Neural progenitor cell (in vitro differentiated cells): Measurements from ENCODE around the gene UBE2G2. TPM values are rescaled to one million over a fixed set of nuclear protein-coding genes. Genes with fewer than 3 reads are reported as not detected.

Experiments used
- DNase-seq: peaks from one replicate; pipeline ENCODE4 v3.0.0-alpha.2; 2016; ENCODE audit warnings: low spot score
- H2AFZ ChIP-seq: fragments of 200-600 bp; sonication (generic); replicated peaks from 2 replicates; pipeline ENCODE4 v1.6.1; 2016; ENCODE audit warnings: antibody characterized with exemption
- H3F3A ChIP-seq: fragments of 200-600 bp; sonication (generic); 2 replicates; pipeline ENCODE4 v1.6.1; 2016; ENCODE audit warnings: antibody characterized with exemption, low read depth
- H3K27ac ChIP-seq: fragments of 200-600 bp; sonication (generic); 2 replicates; pipeline ENCODE4 v1.5.1; 2016; ENCODE audit warnings: mild to moderate bottlenecking
- H3K27me3 ChIP-seq: fragments of 200-600 bp; sonication (generic); 2 replicates; pipeline ENCODE4 v1.6.1; 2016; ENCODE audit warnings: mild to moderate bottlenecking, moderate library complexity
- H3K36me3 ChIP-seq: fragments of 200-600 bp; sonication (generic); 2 replicates; pipeline ENCODE4 v1.5.1; 2016
- H3K4me1 ChIP-seq: fragments of 200-600 bp; sonication (generic); 2 replicates; pipeline ENCODE4 v1.6.1; 2016; ENCODE audit warnings: mixed run types
- H3K4me2 ChIP-seq: fragments of 200-600 bp; sonication (generic); 2 replicates; pipeline ENCODE4 v1.6.1; 2016
- H3K4me3 ChIP-seq: fragments of 200-600 bp; sonication (generic); 2 replicates; pipeline ENCODE4 v1.5.1; 2016
- H3K79me2 ChIP-seq: fragments of 200-600 bp; sonication (generic); 2 replicates; pipeline ENCODE4 v1.6.1; 2016; ENCODE audit warnings: low read depth
- H3K9ac ChIP-seq: fragments of 200-600 bp; sonication (generic); 2 replicates; pipeline ENCODE4 v1.6.1; 2016
- H3K9me3 ChIP-seq: fragments of 200-600 bp; sonication (generic); 2 replicates; pipeline ENCODE4 v1.5.1; 2016; ENCODE audit warnings: low read depth
- H4K20me1 ChIP-seq: fragments of 200-600 bp; sonication (generic); 2 replicates; pipeline ENCODE4 v1.6.1; 2016; ENCODE audit warnings: low read depth
- H3K27ac Mint-ChIP-seq: 3 replicates; pipeline ENCODE4 v1.8.0; 2021; ENCODE audit warnings: mixed read lengths
- H3K27me3 Mint-ChIP-seq: 2 replicates; pipeline ENCODE4 v1.8.0; 2022; ENCODE audit warnings: low read depth, mild to moderate bottlenecking, inconsistent platforms, moderate library complexity, mixed read lengths; ENCODE audit not compliant: insufficient read depth
- H3K36me3 Mint-ChIP-seq: 3 replicates; pipeline ENCODE4 v1.8.0; 2021; ENCODE audit warnings: mixed read lengths
- H3K4me1 Mint-ChIP-seq: 3 replicates; pipeline ENCODE4 v1.8.0; 2021; ENCODE audit warnings: mixed read lengths
- H3K4me3 Mint-ChIP-seq: 3 replicates; pipeline ENCODE4 v1.8.0; 2021; ENCODE audit warnings: mild to moderate bottlenecking, moderate library complexity, mixed read lengths
- H3K9me3 Mint-ChIP-seq: 3 replicates; pipeline ENCODE4 v1.8.0; 2020; ENCODE audit warnings: mixed read lengths
- EZH2 ChIP-seq: fragments of 200-600 bp; sonication (generic); IDR thresholded peaks from 2 replicates; pipeline ENCODE4 v1.6.1; 2017; ENCODE audit warnings: antibody characterized with exemption, mild to moderate bottlenecking, moderate library complexity
- EZH2phosphoT487 ChIP-seq: fragments of 200-600 bp; sonication (generic); IDR thresholded peaks from 2 replicates; pipeline ENCODE4 v1.6.1; 2017; ENCODE audit warnings: antibody characterized with exemption
- total RNA-seq: library from RNA; depleted of rRNA; stranded (reverse); fragments of >200 nt; gene quantifications from 2 replicates; pipeline ENCODE4 v1.2.3, GENCODE V29; 2015; ENCODE audit warnings: low replicate concordance
- TF ChIP-seq, protein P1 (sequence below): fragments of 200-600 bp; sonication (generic); IDR thresholded peaks from 2 replicates; pipeline ENCODE4 v1.5.1; 2017; ENCODE audit warnings: antibody characterized with exemption, mild to moderate bottlenecking

Gene UBE2G2
- total RNA-seq, 1 donor from 2014 or later, result 83.1 TPM

DNA sequence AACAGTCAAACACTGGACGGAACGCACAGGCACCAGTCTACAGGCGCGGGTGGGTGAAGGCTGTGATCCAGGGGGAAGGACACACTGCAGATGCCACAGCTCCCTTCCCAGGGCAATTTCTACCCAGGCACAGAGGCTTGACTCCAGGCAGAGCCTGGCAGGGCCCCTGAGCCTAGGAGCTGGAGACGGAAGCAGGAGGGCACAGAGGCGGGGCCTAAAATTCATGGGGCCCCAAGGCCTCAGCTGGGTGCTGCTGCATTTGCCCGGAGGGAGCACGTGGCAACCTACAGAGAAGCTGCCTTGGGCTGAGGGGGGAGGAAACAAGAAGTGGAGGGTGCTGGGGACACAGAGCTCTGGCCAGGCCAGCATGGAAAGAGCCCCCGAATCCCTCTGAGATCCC is 41.2 kb downstream of the UBE2G2 start:
- DNase-seq, result no peak
- H3K27ac Mint-ChIP-seq, result no peak overlapping the region
- H2AFZ ChIP-seq, result no peak overlapping the region

DNA sequence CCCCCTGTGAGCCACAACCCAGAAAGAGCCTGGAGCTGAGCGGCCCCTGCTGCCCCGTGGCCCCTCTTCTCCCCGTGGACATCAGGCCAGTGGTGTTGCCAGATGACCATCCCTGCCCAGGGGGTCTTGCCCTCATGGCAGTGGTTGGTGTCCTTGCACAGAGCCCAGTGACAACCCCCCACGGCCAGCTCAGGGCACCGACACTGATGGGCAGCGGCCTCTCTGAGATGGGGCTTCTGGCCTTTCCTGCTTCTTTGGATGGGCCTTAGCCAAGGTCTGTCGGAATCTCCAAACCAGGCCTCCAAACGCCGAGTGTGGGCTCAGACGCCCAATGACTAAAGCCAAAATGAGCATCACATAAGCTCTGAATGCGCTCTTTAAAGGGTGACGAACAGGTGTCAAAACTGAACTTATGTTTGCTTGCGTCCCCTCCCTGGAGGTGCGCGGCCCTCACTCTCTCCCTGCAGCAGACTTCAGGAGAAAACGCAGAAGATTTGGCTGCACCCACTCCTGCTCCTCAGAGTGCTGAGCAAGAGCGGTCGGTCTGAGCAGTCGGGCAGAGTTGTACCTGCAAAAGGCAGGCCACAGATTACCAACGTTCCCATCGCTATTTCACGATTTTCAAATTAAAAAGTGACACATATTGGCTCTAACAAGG is 41.9 kb downstream of the UBE2G2 start:
- Mint-ChIP-seq H3K4me1 (peaks cover 12% of the 10 kb centered on the region), H3K27ac (no peak overlapping the region), H3K4me3 (no peak overlapping the region), H3K36me3 (no peaks in the 10 kb centered on the region), H3K27me3 (peaks cover 8% of the 10 kb centered on the region), H3K9me3 (peaks cover 10% of the 10 kb centered on the region)
- TF ChIP-seq EZH2, result no peak
- TF ChIP-seq, protein P1, sequence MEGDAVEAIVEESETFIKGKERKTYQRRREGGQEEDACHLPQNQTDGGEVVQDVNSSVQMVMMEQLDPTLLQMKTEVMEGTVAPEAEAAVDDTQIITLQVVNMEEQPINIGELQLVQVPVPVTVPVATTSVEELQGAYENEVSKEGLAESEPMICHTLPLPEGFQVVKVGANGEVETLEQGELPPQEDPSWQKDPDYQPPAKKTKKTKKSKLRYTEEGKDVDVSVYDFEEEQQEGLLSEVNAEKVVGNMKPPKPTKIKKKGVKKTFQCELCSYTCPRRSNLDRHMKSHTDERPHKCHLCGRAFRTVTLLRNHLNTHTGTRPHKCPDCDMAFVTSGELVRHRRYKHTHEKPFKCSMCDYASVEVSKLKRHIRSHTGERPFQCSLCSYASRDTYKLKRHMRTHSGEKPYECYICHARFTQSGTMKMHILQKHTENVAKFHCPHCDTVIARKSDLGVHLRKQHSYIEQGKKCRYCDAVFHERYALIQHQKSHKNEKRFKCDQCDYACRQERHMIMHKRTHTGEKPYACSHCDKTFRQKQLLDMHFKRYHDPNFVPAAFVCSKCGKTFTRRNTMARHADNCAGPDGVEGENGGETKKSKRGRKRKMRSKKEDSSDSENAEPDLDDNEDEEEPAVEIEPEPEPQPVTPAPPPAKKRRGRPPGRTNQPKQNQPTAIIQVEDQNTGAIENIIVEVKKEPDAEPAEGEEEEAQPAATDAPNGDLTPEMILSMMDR, result no peak
- no peak for TF ChIP-seq EZH2phosphoT487
- Histone ChIP-seq H3F3A (no peaks in the 10 kb centered on the region), H2AFZ (no peak overlapping the region), H3K36me3 (no peaks in the 10 kb centered on the region), H3K79me2 (no peaks in the 10 kb centered on the region), H3K4me3 (no peak overlapping the region), H3K9me3 (no peaks in the 10 kb centered on the region), H4K20me1 (no peaks in the 10 kb centered on the region), H3K27ac (no peak overlapping the region), H3K9ac (no peak overlapping the region), H3K27me3 (no peaks in the 10 kb centered on the region), H3K4me2 (no peak overlapping the region), H3K4me1 (no peaks in the 10 kb centered on the region)
- DNase-seq, result no peak

More for the DNA sequence above, 41.2 kb downstream of the UBE2G2 start:
- TF ChIP-seq, protein P1, result no peak
- TF ChIP-seq EZH2, result no peak
- no peak for TF ChIP-seq EZH2phosphoT487
- no peaks in the 10 kb centered on the region for H3K36me3 ChIP-seq
- Mint-ChIP-seq H3K27me3 (peaks cover 8% of the 10 kb centered on the region), H3K36me3 (no peaks in the 10 kb centered on the region), H3K9me3 (peaks cover 6% of the 10 kb centered on the region), H3K4me3 (no peak overlapping the region), H3K4me1 (peaks cover 12% of the 10 kb centered on the region)
- H3F3A ChIP-seq, result no peaks in the 10 kb centered on the region
- no peak overlapping the region for H3K4me3 ChIP-seq
- H3K9ac ChIP-seq, result no peak overlapping the region
- no peaks in the 10 kb centered on the region for H4K20me1 ChIP-seq
- no peak overlapping the region for H3K4me2 ChIP-seq
- H3K27ac ChIP-seq, result no peak overlapping the region
- H3K4me1 ChIP-seq, result no peaks in the 10 kb centered on the region
- H3K9me3 ChIP-seq, result no peaks in the 10 kb centered on the region
- no peaks in the 10 kb centered on the region for H3K27me3 ChIP-seq
- no peaks in the 10 kb centered on the region for H3K79me2 ChIP-seq

DNA sequence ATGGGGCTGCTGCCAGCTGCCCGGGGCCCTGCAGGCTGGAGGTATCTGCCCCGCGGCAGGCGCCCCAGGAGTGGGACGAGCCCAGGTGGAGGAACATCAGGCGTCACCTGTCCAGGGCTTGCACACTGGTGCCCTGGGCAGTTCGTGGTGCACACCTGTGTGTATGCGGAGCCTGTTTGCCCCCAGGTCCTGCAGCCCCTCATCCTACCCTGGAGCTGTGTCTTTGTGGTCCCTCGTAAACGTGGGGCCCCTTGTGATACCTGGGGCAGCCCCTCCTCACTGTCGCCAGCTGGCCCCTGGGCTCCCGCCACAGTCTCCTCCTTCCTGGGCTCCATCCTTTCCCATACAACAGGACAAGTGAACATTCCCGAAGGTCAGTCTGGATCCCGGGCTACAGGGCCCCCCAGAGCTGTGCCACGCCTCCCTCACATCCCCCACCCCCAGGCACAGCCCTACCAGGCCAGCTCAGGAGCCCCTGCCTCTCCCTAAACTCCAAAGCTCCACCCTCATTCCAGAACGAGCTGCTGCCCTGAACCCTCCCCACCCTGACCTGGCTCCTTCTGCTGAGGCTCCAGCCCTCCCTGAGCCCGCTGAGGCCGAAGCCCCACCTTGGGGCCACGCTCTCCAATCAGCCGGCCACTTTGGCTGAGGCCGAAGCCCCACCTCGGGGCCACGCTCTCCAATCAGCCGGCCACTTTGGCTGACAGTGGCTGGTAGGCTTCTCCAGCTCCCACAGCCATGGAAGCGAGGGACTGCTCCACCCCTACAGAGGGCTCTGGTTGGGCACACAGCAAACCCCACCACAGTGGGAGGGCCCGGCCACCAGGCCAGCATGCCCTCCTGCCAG is 42.6 kb downstream of the UBE2G2 start:
- peaks cover 12% of the 10 kb centered on the region for H3K4me1 Mint-ChIP-seq
- H3K9me3 Mint-ChIP-seq, result peaks cover 12% of the 10 kb centered on the region
- no peak overlapping the region for H3K27ac ChIP-seq
- peaks cover 8% of the 10 kb centered on the region for H3K27me3 Mint-ChIP-seq
- no peaks in the 10 kb centered on the region for H3K4me1 ChIP-seq
- no peaks in the 10 kb centered on the region for H3K36me3 ChIP-seq
- TF ChIP-seq, protein P1, result no peak
- TF ChIP-seq EZH2phosphoT487, result no peak
- TF ChIP-seq EZH2, result no peak
- no peaks in the 10 kb centered on the region for H3K79me2 ChIP-seq
- H3K4me3 ChIP-seq, result no peak overlapping the region
- H3K9me3 ChIP-seq, result no peaks in the 10 kb centered on the region
- H3K36me3 Mint-ChIP-seq, result no peaks in the 10 kb centered on the region
- no peak overlapping the region for H2AFZ ChIP-seq
- DNase-seq, result no peak
- H3K9ac ChIP-seq, result no peak overlapping the region
- H3K27me3 ChIP-seq, result no peaks in the 10 kb centered on the region
- no peak overlapping the region for H3K27ac Mint-ChIP-seq
- H3K4me2 ChIP-seq, result no peak overlapping the region
- H3K4me3 Mint-ChIP-seq, result no peak overlapping the region
- no peaks in the 10 kb centered on the region for H4K20me1 ChIP-seq
- H3F3A ChIP-seq, result no peaks in the 10 kb centered on the region
